Lung (tissue), 12 donors: ENCODE results near the gene CDC42EP4. TPM values are rescaled to one million over a fixed set of nuclear protein-coding genes. Genes with fewer than 3 reads are reported as not detected.

Source experiments
- ATAC-seq: fragments of 200-7000 bp; cut with Tn5 transposase; one replicate; pipeline ENCODE4 v1.9.1; 2020; ENCODE audit warnings: moderate number of reproducible peaks; ENCODE audit not compliant: insufficient read depth, low FRiP score
- DNase-seq, 3 donors: peaks; one replicate each; pipeline ENCODE4 v3.0.0-alpha.2; 2013 to 2017
- H3K27ac ChIP-seq, 2 donors: one replicate each; pipeline ENCODE4 v1.5.1; 2013; ENCODE audit warnings: mild to moderate bottlenecking in 2 of 2, moderate library complexity in 2 of 2, control low read depth in 1 of 2, inconsistent platforms in 1 of 2, low read depth in 1 of 2, low read length in 1 of 2
- H3K27me3 ChIP-seq, 3 donors: one replicate each; pipeline ENCODE4 v1.5.1; 2013; ENCODE audit warnings: low read length in 2 of 3; ENCODE audit not compliant: control insufficient read depth in 3 of 3, insufficient read depth in 3 of 3
- H3K36me3 ChIP-seq, 4 donors: one replicate each; pipeline ENCODE4 v1.5.1; 2013; ENCODE audit warnings: low read length in 4 of 4, mild to moderate bottlenecking in 1 of 4, moderate library complexity in 1 of 4; ENCODE audit not compliant: control insufficient read depth in 4 of 4, insufficient read depth in 4 of 4
- H3K4me1 ChIP-seq, 5 donors: one replicate each; pipeline ENCODE4 v1.5.1; 2013; ENCODE audit warnings: low read length in 5 of 5, mild to moderate bottlenecking in 2 of 5, moderate library complexity in 1 of 5; ENCODE audit not compliant: control insufficient read depth in 5 of 5, insufficient read depth in 5 of 5
- H3K4me3 ChIP-seq: one replicate; pipeline ENCODE4 v1.5.1; 2013; ENCODE audit warnings: mild to moderate bottlenecking, control low read depth, moderate library complexity
- H3K9ac ChIP-seq, 2 donors: one replicate each; pipeline ENCODE4 v1.5.1; 2013; ENCODE audit warnings: low read length in 2 of 2, control low read depth in 1 of 2; ENCODE audit not compliant: insufficient read depth in 1 of 2
- H3K9me3 ChIP-seq, 4 donors: one replicate each; pipeline ENCODE4 v1.5.1; 2013; ENCODE audit warnings: low read length in 3 of 4, mild to moderate bottlenecking in 1 of 4, moderate library complexity in 1 of 4; ENCODE audit not compliant: control insufficient read depth in 4 of 4, insufficient read depth in 3 of 4
- CTCF ChIP-seq: IDR thresholded peaks from 2 replicates; pipeline ENCODE4 v1.5.1; 2012; ENCODE audit warnings: mild to moderate bottlenecking; ENCODE audit errors: control extremely low read depth, extremely low read depth
- WGBS, 2 donors: extraction: QIAGEN DNeasy Blood & Tissue Kit; methylation state at CpG; one replicate each; pipeline ENCODE4 v1.1.7; 2013; 5-methylcytosine and 5-hydroxymethylcytosine counted together
- polyA plus RNA-seq, 2 donors: library from polyadenylated mRNA; stranded (reverse); fragments of 200-250 nt; gene quantifications; one replicate each; pipeline ENCODE4 v1.2.1, GENCODE V29; 2013
- total RNA-seq, 2 donors: library from RNA; depleted of rRNA in 1 of 2; stranded (reverse); fragments of >200 nt in 1 of 2; gene quantifications; one replicate each; pipeline ENCODE4 v1.2.1, GENCODE V29; 2014 to 2021
- donor health status: control.
- donor health status: control.
- donor health status: Bipolar disorder and iron deficiency.
- donor health status: healthy.
- donor health status: DM: yes; HTN: yes; CAD: no.

CDC42EP4 gene
- total and polyA plus RNA-seq, 4 donors = 18.6 to 56.2 (median 52.1) TPM

- no peak overlapping the region for H3K4me3 ChIP-seq
- no peaks in the 10 kb centered on the region for H3K27me3 ChIP-seq
- peak overlapping the region in 1 of 2 donors; percentile 54 for H3K27ac ChIP-seq
- no peak for TF ChIP-seq CTCF
- no peak for DNase-seq
- H3K9ac ChIP-seq = no peak overlapping the region
- peak; percentile 75 for ATAC-seq
- H3K4me1 ChIP-seq = peaks cover 0 to 75% (median 34%) of the 10 kb centered on the region in 5 donors
- H3K9me3 ChIP-seq = no peaks in the 10 kb centered on the region
- no peaks in the 10 kb centered on the region for H3K36me3 ChIP-seq
- 44 to 62% methylated on average over 7 of the region's 7 CpGs for WGBS, 2 donors
These were observed 28.3 kb upstream of the CDC42EP4 start for GRCh38 chr17:73340093-73340596.

GRCh38 chr17:73338566-73339197 is 26.9 kb upstream of the CDC42EP4 start:
- ATAC-seq (no peak), DNase-seq (no peak)
- Histone ChIP-seq H3K4me3 (no peak overlapping the region), H3K9me3 (no peaks in the 10 kb centered on the region), H3K27ac (peak overlapping the region in 1 of 2 donors; percentile 27), H3K4me1 (peaks cover 0 to 66% (median 23%) of the 10 kb centered on the region in 5 donors), H3K9ac (peak overlapping the region in 1 of 2 donors; percentile 70), H3K36me3 (no peaks in the 10 kb centered on the region), H3K27me3 (no peaks in the 10 kb centered on the region)
- 87 to 90% methylated on average over 22 of the region's 22 CpGs for WGBS, 2 donors
- no peak for TF ChIP-seq CTCF

- Histone ChIP-seq H3K4me1 (peaks cover 0 to 62% (median 21%) of the 10 kb centered on the region in 5 donors), H3K9ac (peak overlapping the region in 1 of 2 donors; percentile 70), H3K27ac (peak overlapping the region in 1 of 2 donors; percentile 27), H3K9me3 (no peaks in the 10 kb centered on the region), H3K4me3 (no peak overlapping the region), H3K27me3 (no peaks in the 10 kb centered on the region), H3K36me3 (no peaks in the 10 kb centered on the region)
- 74 to 75% methylated on average over 10 to 13 of the region's 13 CpGs for WGBS, 2 donors
- ATAC-seq (no peak), DNase-seq (peak; percentile 84 to 95 (median 95))
- no peak for TF ChIP-seq CTCF
These were observed 26.3 kb upstream of the CDC42EP4 start for GRCh38 chr17:73338050-73338521.
